MCF 10A (cell line): ENCODE measurements around the gene NLRP4. TPM values are rescaled to one million over a fixed set of nuclear protein-coding genes. Genes with fewer than 3 reads are reported as not detected.

Experiments used
- BruUV-seq: library from RNA; stranded (reverse); fragments of 400-500 nt; replicated peaks from 2 replicates; lab custom pipeline; 2021; lab: Mats Ljungman, UMichigan
- CTCF ChIA-PET: fragments of 300-600 bp; sonication (Branson Sonifier 250); formaldehyde crosslinking; extraction: SDS; loops from one replicate; lab custom pipeline; 2021; ENCODE audit warnings: antibody characterized with exemption, inconsistent platforms; lab: Yijun Ruan, JAX
- POLR2A ChIA-PET: fragments of 300-600, 350-650 bp; sonication (Branson Sonifier 250); formaldehyde crosslinking; extraction: SDS; loops from one replicate; lab custom pipeline; 2020; ENCODE audit warnings: antibody characterized with exemption, inconsistent platforms; lab: Yijun Ruan, JAX
- DNase-seq: peaks from one replicate; pipeline ENCODE4 v3.0.0-alpha.2; 2018; ENCODE audit not compliant: unreplicated experiment
- H3K27ac Mint-ChIP-seq: one replicate; pipeline ENCODE4 v1.8.0; 2022; ENCODE audit warnings: mild to moderate bottlenecking, low read depth, mixed read lengths; ENCODE audit not compliant: unreplicated experiment
- H3K27me3 Mint-ChIP-seq: one replicate; pipeline ENCODE4 v1.8.0; 2022; ENCODE audit warnings: mixed read lengths; ENCODE audit not compliant: insufficient read depth, unreplicated experiment
- H3K36me3 Mint-ChIP-seq: one replicate; pipeline ENCODE4 v1.8.0; 2022; ENCODE audit warnings: mild to moderate bottlenecking, moderate library complexity, mixed read lengths; ENCODE audit not compliant: insufficient read depth, unreplicated experiment
- H3K4me1 Mint-ChIP-seq: one replicate; pipeline ENCODE4 v1.8.0; 2022; ENCODE audit warnings: mixed read lengths; ENCODE audit not compliant: insufficient read depth, unreplicated experiment
- H3K4me3 Mint-ChIP-seq: one replicate; pipeline ENCODE4 v1.8.0; 2022; ENCODE audit warnings: mild to moderate bottlenecking, moderate library complexity, mixed read lengths; ENCODE audit not compliant: unreplicated experiment
- H3K9me3 Mint-ChIP-seq: one replicate; pipeline ENCODE4 v1.8.0; 2022; ENCODE audit warnings: mixed read lengths; ENCODE audit not compliant: unreplicated experiment
- CTCF ChIP-seq: fragments of 200-600 bp; IDR thresholded peaks from one replicate; pipeline ENCODE4 v1.8.0; 2022; ENCODE audit warnings: antibody characterized with exemption, mild to moderate bottlenecking; ENCODE audit not compliant: unreplicated experiment
- intact Hi-C: fragments of 100-400 bp; cut with micrococcal nuclease; formaldehyde crosslinking; loops from 2 replicates; pipeline ENCODE4 v1.14.1; 2022
- total RNA-seq: library from RNA; stranded (reverse); gene quantifications from 2 replicates; pipeline ENCODE4 v1.2.3, GENCODE V29; 2022

NLRP4 gene
- total RNA-seq, 1 experiment from 2014 or later: not detected

- Mint-ChIP-seq H3K36me3 (no peaks in the 10 kb centered on the region), H3K4me3 (no peak overlapping the region), H3K27me3 (no peaks in the 10 kb centered on the region), H3K27ac (no peak overlapping the region), H3K4me1 (no peaks in the 10 kb centered on the region), H3K9me3 (peaks cover 31% of the 10 kb centered on the region)
- BruUV-seq: no TSS peak
- CTCF ChIA-PET: no interaction called here
- intact Hi-C loops: no loop called here
- no peak for DNase-seq
- no peak for TF ChIP-seq CTCF
- POLR2A ChIA-PET: no interaction called here
Measured at GRCh38 chr19:55857974-55858373, 21.6 kb downstream of the NLRP4 start.

- Mint-ChIP-seq H3K27me3 (no peaks in the 10 kb centered on the region), H3K4me3 (no peak overlapping the region), H3K4me1 (no peaks in the 10 kb centered on the region), H3K9me3 (peaks cover 34% of the 10 kb centered on the region), H3K27ac (no peak overlapping the region), H3K36me3 (no peaks in the 10 kb centered on the region)
- CTCF ChIA-PET: no interaction called here
- POLR2A ChIA-PET: no interaction called here
- BruUV-seq: no TSS peak
- DNase-seq: no peak
- no peak for TF ChIP-seq CTCF
- intact Hi-C loops: no loop called here
Measured at GRCh38 chr19:55858401-55858800, 22.1 kb downstream of the NLRP4 start.

GRCh38 chr19:55858969-55859368 lies 22.6 kb downstream of the NLRP4 start:
- H3K27me3 Mint-ChIP-seq: no peaks in the 10 kb centered on the region
- intact Hi-C loops: no loop called here
- no peaks in the 10 kb centered on the region for H3K4me1 Mint-ChIP-seq
- H3K4me3 Mint-ChIP-seq: no peak overlapping the region
- no TSS peak for BruUV-seq
- H3K9me3 Mint-ChIP-seq: peaks cover 30% of the 10 kb centered on the region
- POLR2A ChIA-PET: no interaction called here
- no peak overlapping the region for H3K27ac Mint-ChIP-seq
- CTCF ChIA-PET: no interaction called here
- TF ChIP-seq CTCF: no peak
- DNase-seq: no peak
- H3K36me3 Mint-ChIP-seq: no peaks in the 10 kb centered on the region

GRCh38 chr19:55866521-55866920 lies 30.2 kb downstream of the NLRP4 start:
- no peak for DNase-seq
- Mint-ChIP-seq H3K9me3 (peaks cover 32% of the 10 kb centered on the region), H3K4me3 (no peak overlapping the region), H3K27ac (no peak overlapping the region), H3K4me1 (no peaks in the 10 kb centered on the region), H3K27me3 (no peaks in the 10 kb centered on the region), H3K36me3 (no peaks in the 10 kb centered on the region)
- POLR2A ChIA-PET: no interaction called here
- BruUV-seq: no TSS peak
- CTCF ChIA-PET: no interaction called here
- intact Hi-C loops: no loop called here
- no peak for TF ChIP-seq CTCF
